Peyer's patch (tissue), 4 donors: ENCODE results near the gene FAM76A. TPM values are rescaled to one million over a fixed set of nuclear protein-coding genes. Genes with fewer than 3 reads are reported as not detected.

Experiments
- DNase-seq, 3 donors: peaks; one replicate each; pipeline ENCODE4 v3.0.0-alpha.2; 2017 to 2019
- H3K27ac ChIP-seq, 4 donors: fragments of 200-600 bp; sonication (generic); one replicate each; pipeline ENCODE4 v1.5.1; 2016 to 2019
- H3K27me3 ChIP-seq, 2 donors: fragments of 200-600 bp; sonication (generic); one replicate each; pipeline ENCODE4 v1.5.1; 2019
- H3K36me3 ChIP-seq, 3 donors: fragments of 200-600 bp; sonication (generic); one replicate each; pipeline ENCODE4 v1.5.1; 2016 to 2019
- H3K4me1 ChIP-seq, 4 donors: fragments of 200-600 bp; sonication (generic); one replicate each; pipeline ENCODE4 v1.5.1; 2016 to 2019
- H3K4me3 ChIP-seq, 4 donors: fragments of 200-600 bp; sonication (generic); 1 replicate in 3 of 4; 2 replicates in 1 of 4; pipeline ENCODE4 v1.5.1; 2016 to 2019; ENCODE audit warnings: mild to moderate bottlenecking in 1 of 4
- H3K9me3 ChIP-seq, 4 donors: fragments of 200-600 bp; sonication (generic); one replicate each; pipeline ENCODE4 v1.5.1; 2016 to 2019; ENCODE audit warnings: mild to moderate bottlenecking in 1 of 4
- POLR2A ChIP-seq, 2 donors: fragments of 450-650 bp; IDR thresholded peaks; one replicate each; pipeline ENCODE4 v1.5.1; 2017; ENCODE audit warnings: antibody characterized with exemption in 2 of 2, mild to moderate bottlenecking in 2 of 2, moderate library complexity in 2 of 2
- total RNA-seq, 4 donors: library from RNA; depleted of rRNA; stranded (reverse); fragments of >200 nt; gene quantifications; one replicate each; pipeline ENCODE4 v1.1.0, GENCODE V29; 2016
- TF ChIP-seq, protein P1 (sequence below), 6 experiments: fragments of 450-650 bp in 4 of 6; fragments of 200-600 bp in 2 of 6; sonication (generic) in 1 of 6; IDR thresholded peaks; one replicate each; pipeline ENCODE4 v1.5.1; 2017 to 2019; ENCODE audit warnings: antibody characterized with exemption in 6 of 6, mild to moderate bottlenecking in 3 of 6, moderate library complexity in 1 of 6

The FAM76A gene
- total RNA-seq, 4 donors from 2014 or later: 9.3 to 62.7 (median 12.8) TPM

GRCh38 chr1:27755865-27756264 lies 30.1 kb downstream of the FAM76A start:
- TF ChIP-seq POLR2A (IDR thresholded peaks at IDR 0.05): no peak

DNA sequence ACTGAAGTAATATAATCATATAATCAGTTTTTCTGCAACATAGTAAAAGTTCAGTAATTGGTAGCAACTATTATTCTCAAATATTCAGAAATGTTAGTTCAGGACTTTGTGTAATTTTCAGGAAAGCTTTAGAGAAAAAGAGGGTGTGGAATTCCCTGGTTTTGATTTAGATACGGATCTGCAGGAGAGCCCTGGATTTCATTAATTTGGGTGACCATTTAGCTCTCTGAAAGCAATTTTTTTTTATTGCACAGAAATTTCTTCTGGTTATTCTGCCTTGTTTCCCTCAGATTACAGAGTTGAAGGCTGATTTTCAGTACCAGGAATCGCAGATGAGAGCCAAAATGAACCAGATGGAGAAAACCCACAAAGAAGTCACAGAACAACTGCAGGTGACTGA lies 33.5 kb downstream of the FAM76A start:
- no peaks in the 10 kb centered on the region for H3K27me3 ChIP-seq
- no peak overlapping the region for H3K27ac ChIP-seq
- TF ChIP-seq, protein P1, sequence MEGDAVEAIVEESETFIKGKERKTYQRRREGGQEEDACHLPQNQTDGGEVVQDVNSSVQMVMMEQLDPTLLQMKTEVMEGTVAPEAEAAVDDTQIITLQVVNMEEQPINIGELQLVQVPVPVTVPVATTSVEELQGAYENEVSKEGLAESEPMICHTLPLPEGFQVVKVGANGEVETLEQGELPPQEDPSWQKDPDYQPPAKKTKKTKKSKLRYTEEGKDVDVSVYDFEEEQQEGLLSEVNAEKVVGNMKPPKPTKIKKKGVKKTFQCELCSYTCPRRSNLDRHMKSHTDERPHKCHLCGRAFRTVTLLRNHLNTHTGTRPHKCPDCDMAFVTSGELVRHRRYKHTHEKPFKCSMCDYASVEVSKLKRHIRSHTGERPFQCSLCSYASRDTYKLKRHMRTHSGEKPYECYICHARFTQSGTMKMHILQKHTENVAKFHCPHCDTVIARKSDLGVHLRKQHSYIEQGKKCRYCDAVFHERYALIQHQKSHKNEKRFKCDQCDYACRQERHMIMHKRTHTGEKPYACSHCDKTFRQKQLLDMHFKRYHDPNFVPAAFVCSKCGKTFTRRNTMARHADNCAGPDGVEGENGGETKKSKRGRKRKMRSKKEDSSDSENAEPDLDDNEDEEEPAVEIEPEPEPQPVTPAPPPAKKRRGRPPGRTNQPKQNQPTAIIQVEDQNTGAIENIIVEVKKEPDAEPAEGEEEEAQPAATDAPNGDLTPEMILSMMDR (IDR thresholded peaks at IDR 0.05): no peak
- TF ChIP-seq POLR2A (IDR thresholded peaks at IDR 0.05): no peak
- H3K9me3 ChIP-seq: no peaks in the 10 kb centered on the region
- DNase-seq: no peak
- no peak overlapping the region for H3K4me3 ChIP-seq
- H3K36me3 ChIP-seq: peaks cover 0 to 50% (median 0%) of the 10 kb centered on the region in 3 donors
- no peaks in the 10 kb centered on the region for H3K4me1 ChIP-seq

More at GRCh38 chr1:27755865-27756264, 30.1 kb downstream of the FAM76A start:
- no peak overlapping the region for H3K27ac ChIP-seq
- no peak for DNase-seq
- no peaks in the 10 kb centered on the region for H3K27me3 ChIP-seq
- H3K4me3 ChIP-seq: no peak overlapping the region
- no peaks in the 10 kb centered on the region for H3K4me1 ChIP-seq
- peaks cover 0 to 59% (median 0%) of the 10 kb centered on the region in 3 donors for H3K36me3 ChIP-seq
- H3K9me3 ChIP-seq: no peaks in the 10 kb centered on the region

GRCh38 chr1:27760426-27760825 lies 34.7 kb downstream of the FAM76A start:
- no peak overlapping the region for H3K27ac ChIP-seq
- H3K4me1 ChIP-seq: no peaks in the 10 kb centered on the region
- H3K27me3 ChIP-seq: no peaks in the 10 kb centered on the region
- H3K36me3 ChIP-seq: peaks cover 0 to 45% (median 0%) of the 10 kb centered on the region in 3 donors
- H3K9me3 ChIP-seq: no peaks in the 10 kb centered on the region
- no peak for TF ChIP-seq POLR2A (IDR thresholded peaks at IDR 0.05)
- TF ChIP-seq, protein P1 (IDR thresholded peaks at IDR 0.05): no peak
- DNase-seq: no peak
- H3K4me3 ChIP-seq: no peak overlapping the region

DNA sequence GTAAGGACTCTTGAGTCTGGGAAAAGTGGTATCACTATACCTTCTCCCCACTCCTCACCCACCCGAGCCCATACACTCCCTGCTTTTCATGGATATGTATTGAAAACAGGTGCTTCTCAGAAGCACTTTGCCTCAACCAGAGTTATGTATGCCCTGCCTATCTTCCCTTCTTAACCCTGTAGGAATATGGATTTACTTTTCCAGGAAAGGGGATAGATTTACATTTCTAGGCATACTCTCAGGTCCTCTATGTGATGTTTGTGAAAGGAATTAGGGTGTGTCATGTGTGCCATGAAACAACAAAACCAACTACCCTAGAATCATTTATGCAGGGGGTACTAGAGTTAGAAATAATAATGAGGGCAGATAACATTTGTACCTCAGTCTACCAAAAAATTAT lies 36.3 kb downstream of the FAM76A start:
- no peak overlapping the region for H3K4me3 ChIP-seq
- no peak overlapping the region for H3K27ac ChIP-seq
- no peaks in the 10 kb centered on the region for H3K27me3 ChIP-seq
- no peak for DNase-seq
- H3K36me3 ChIP-seq: peaks cover 0 to 31% (median 0%) of the 10 kb centered on the region in 3 donors
- no peak for TF ChIP-seq POLR2A (IDR thresholded peaks at IDR 0.05)
- TF ChIP-seq, protein P1 (IDR thresholded peaks at IDR 0.05): no peak
- no peaks in the 10 kb centered on the region for H3K4me1 ChIP-seq
- H3K9me3 ChIP-seq: no peaks in the 10 kb centered on the region

GRCh38 chr1:27763358-27763757 lies 37.6 kb downstream of the FAM76A start:
- no peaks in the 10 kb centered on the region for H3K4me1 ChIP-seq
- no peak for TF ChIP-seq POLR2A (IDR thresholded peaks at IDR 0.05)
- TF ChIP-seq, protein P1 (IDR thresholded peaks at IDR 0.05): no peak
- H3K9me3 ChIP-seq: no peaks in the 10 kb centered on the region
- H3K36me3 ChIP-seq: peaks cover 0 to 22% (median 0%) of the 10 kb centered on the region in 3 donors
- no peak for DNase-seq
- no peak overlapping the region for H3K4me3 ChIP-seq
- H3K27me3 ChIP-seq: no peaks in the 10 kb centered on the region
- H3K27ac ChIP-seq: no peak overlapping the region

DNA sequence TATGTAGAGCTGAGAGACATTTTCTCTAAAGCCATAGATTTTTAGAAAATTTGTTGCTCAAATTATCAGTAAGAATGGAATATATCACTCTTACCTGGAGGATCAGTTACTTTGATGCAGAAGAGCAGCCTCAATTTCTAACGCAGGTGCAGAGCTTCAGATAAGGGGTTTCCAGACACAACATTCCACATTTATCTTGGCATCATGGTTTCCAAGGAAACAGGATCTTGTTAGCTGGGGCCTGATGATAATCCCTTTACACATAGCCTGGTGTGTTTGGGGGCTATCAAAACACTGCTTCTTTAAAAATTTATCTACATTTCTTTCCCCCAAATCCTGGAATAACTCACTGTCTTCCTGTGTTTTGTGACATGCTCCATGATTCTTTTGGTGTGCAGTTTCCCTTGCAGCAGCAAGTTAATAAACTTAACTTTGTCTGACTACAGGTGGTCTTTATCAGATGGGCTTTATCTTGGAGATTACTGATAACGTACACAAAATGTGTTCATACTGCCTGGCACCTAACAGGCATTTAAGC lies 44.6 kb downstream of the FAM76A start:
- no peak for TF ChIP-seq POLR2A (IDR thresholded peaks at IDR 0.05)
- TF ChIP-seq, protein P1 (IDR thresholded peaks at IDR 0.05): no peak
- no peaks in the 10 kb centered on the region for H3K27me3 ChIP-seq

More for the DNA sequence above, 44.6 kb downstream of the FAM76A start:
- Histone ChIP-seq H3K4me1 (peaks cover 0 to 15% (median 5%) of the 10 kb centered on the region in 4 donors), H3K4me3 (no peak overlapping the region), H3K9me3 (no peaks in the 10 kb centered on the region), H3K27ac (no peak overlapping the region), H3K36me3 (no peaks in the 10 kb centered on the region)
- no peak for DNase-seq
